ENCODE measurements around the gene MLN.

The MLN gene

GRCh38 chr6:33752646-33753015 lies 51.2 kb downstream of the MLN start:
- no peak for DNase-seq

GRCh38 chr6:33751771-33752645 lies 51.8 kb downstream of the MLN start:
- DNase-seq = no peak

GRCh38 chr6:33750244-33750991 lies 53.4 kb downstream of the MLN start:
- no peak for DNase-seq

- DNase-seq = no peak
These were observed 54.4 kb downstream of the MLN start for GRCh38 chr6:33749401-33749800.

- no peak for DNase-seq
These were observed 55.0 kb downstream of the MLN start for GRCh38 chr6:33748841-33749240.

- DNase-seq = no peak
These were observed 56.0 kb downstream of the MLN start for GRCh38 chr6:33747823-33748222.

GRCh38 chr6:33746651-33747100 lies 57.1 kb downstream of the MLN start, which contains the start of gene IP6K3:
TSS of gene IP6K3 (minus strand) at chr6:33746905. CDS start at chr6:33735476, 11,429 bp downstream.
- DNase-seq = no peak

GRCh38 chr6:33746036-33746600 lies 57.7 kb downstream of the MLN start:
- DNase-seq = no peak

- no peak for DNase-seq
These were observed 58.3 kb downstream of the MLN start for GRCh38 chr6:33745548-33745947.

GRCh38 chr6:33744895-33745546 lies 58.8 kb downstream of the MLN start:
- no peak for DNase-seq
